DND-41 (cell line): ENCODE measurements around the gene MYO5A.

Experiments used
- ATAC-seq: fragments of 200-7000 bp; cut with Tn5 transposase; 3 replicates; pipeline ENCODE4 v1.9.1; 2021; ENCODE audit warnings: low read depth; ENCODE audit not compliant: insufficient read depth
- DNase-seq: peaks from one replicate; pipeline ENCODE4 v3.0.0-alpha.2; 2020
- H2AFZ ChIP-seq: 2 replicates; pipeline ENCODE4 v1.6.0; 2012; ENCODE audit warnings: low read depth, low read length
- H3K27ac ChIP-seq: 2 replicates; pipeline ENCODE4 v1.5.1; 2012; ENCODE audit warnings: low read length, inconsistent platforms
- H3K27me3 ChIP-seq: fragments of 200-600 bp; sonication (generic); 2 replicates; pipeline ENCODE4 v1.6.0; 2012; ENCODE audit warnings: low read length, mild to moderate bottlenecking, inconsistent platforms; ENCODE audit not compliant: insufficient read depth, poor library complexity
- H3K36me3 ChIP-seq: 2 replicates; pipeline ENCODE4 v1.5.1; 2012; ENCODE audit warnings: low read length, inconsistent platforms; ENCODE audit not compliant: insufficient read depth
- H3K4me1 ChIP-seq: 2 replicates; pipeline ENCODE4 v1.5.1; 2012; ENCODE audit warnings: mild to moderate bottlenecking, low read length; ENCODE audit not compliant: insufficient read depth
- H3K4me2 ChIP-seq: 2 replicates; pipeline ENCODE4 v1.6.0; 2012; ENCODE audit warnings: mild to moderate bottlenecking, moderate library complexity, low read length, inconsistent platforms; ENCODE audit not compliant: insufficient read depth
- H3K4me3 ChIP-seq, 2 experiments: fragments of 200-600 bp in 1 of 2; shearing (Covaris generic) in 1 of 2; 2 replicates each; pipeline ENCODE4 v1.5.1; 2012 to 2016; ENCODE audit warnings: inconsistent platforms in 2 of 2, low read length in 2 of 2, mild to moderate bottlenecking in 2 of 2, low read depth in 1 of 2, moderate library complexity in 1 of 2
- H3K79me2 ChIP-seq: 2 replicates; pipeline ENCODE4 v1.6.0; 2012; ENCODE audit warnings: low read length, inconsistent platforms; ENCODE audit not compliant: insufficient read depth
- H3K9ac ChIP-seq: 2 replicates; pipeline ENCODE4 v1.6.0; 2012; ENCODE audit warnings: low read depth, mild to moderate bottlenecking, inconsistent platforms, low read length, moderate library complexity
- H3K9me3 ChIP-seq: 2 replicates; pipeline ENCODE4 v1.5.1; 2012; ENCODE audit warnings: low read length, moderate library complexity, mild to moderate bottlenecking, inconsistent platforms; ENCODE audit not compliant: insufficient read depth, severe bottlenecking
- H4K20me1 ChIP-seq: 2 replicates; pipeline ENCODE4 v1.6.0; 2012; ENCODE audit warnings: low read length; ENCODE audit not compliant: insufficient read depth
- CTCF ChIP-seq: IDR thresholded peaks from 2 replicates; pipeline ENCODE4 v1.5.1; 2012; ENCODE audit warnings: borderline replicate concordance, low read length, moderate library complexity, mild to moderate bottlenecking; ENCODE audit not compliant: poor library complexity, severe bottlenecking; ENCODE audit errors: extremely low read depth
- EZH2 ChIP-seq: IDR thresholded peaks from 3 replicates; pipeline ENCODE4 v1.6.1; 2012; ENCODE audit warnings: borderline replicate concordance, low read depth, mild to moderate bottlenecking, moderate library complexity, low read length, inconsistent platforms; ENCODE audit not compliant: severe bottlenecking

Gene MYO5A

GRCh38 chr15:52423852-52424251 is 104.8 kb downstream of the MYO5A start:
- ATAC-seq (no peak), DNase-seq (no peak)
- Histone ChIP-seq H3K9ac (no peak overlapping the region), H3K4me2 (no peak overlapping the region), H4K20me1 (no peaks in the 10 kb centered on the region), H3K79me2 (no peaks in the 10 kb centered on the region), H3K9me3 (no peaks in the 10 kb centered on the region), H3K36me3 (0 out of 2 replicates have a peak, but pooled peaks cover 3% of the 10 kb centered on the region), H3K4me3 (no peak overlapping the region), H2AFZ (no peak overlapping the region), H3K4me1 (no peaks in the 10 kb centered on the region), H3K27me3 (no peaks in the 10 kb centered on the region), H3K27ac (no peak overlapping the region)
- TF ChIP-seq CTCF: no peak
- TF ChIP-seq EZH2: no peak

GRCh38 chr15:52422001-52422400 is 106.7 kb downstream of the MYO5A start:
- ATAC-seq (no peak), DNase-seq (no peak)
- Histone ChIP-seq H4K20me1 (no peaks in the 10 kb centered on the region), H3K27me3 (no peaks in the 10 kb centered on the region), H3K4me3 (no peak overlapping the region), H3K9ac (no peak overlapping the region), H3K36me3 (0 out of 2 replicates have a peak, but pooled peaks cover 3% of the 10 kb centered on the region), H3K79me2 (no peaks in the 10 kb centered on the region), H3K27ac (no peak overlapping the region), H3K9me3 (no peaks in the 10 kb centered on the region), H3K4me1 (no peaks in the 10 kb centered on the region), H3K4me2 (no peak overlapping the region), H2AFZ (no peak overlapping the region)
- no peak for TF ChIP-seq EZH2
- TF ChIP-seq CTCF: no peak

- no peak overlapping the region for H3K4me3 ChIP-seq
- no peaks in the 10 kb centered on the region for H3K4me1 ChIP-seq
- no peaks in the 10 kb centered on the region for H4K20me1 ChIP-seq
- H3K9ac ChIP-seq: no peak overlapping the region
- 0 out of 2 replicates have a peak, but pooled peaks cover 3% of the 10 kb centered on the region for H3K36me3 ChIP-seq
- no peak overlapping the region for H3K27ac ChIP-seq
- DNase-seq (no peak), ATAC-seq (no peak)
- H2AFZ ChIP-seq: no peak overlapping the region
- TF ChIP-seq EZH2 (no peak), CTCF (no peak)
- no peak overlapping the region for H3K4me2 ChIP-seq
- H3K27me3 ChIP-seq: no peaks in the 10 kb centered on the region
- H3K9me3 ChIP-seq: no peaks in the 10 kb centered on the region
- no peaks in the 10 kb centered on the region for H3K79me2 ChIP-seq
Measured at GRCh38 chr15:52421029-52421428, 107.7 kb downstream of the MYO5A start.

GRCh38 chr15:52419494-52419893 is 109.2 kb downstream of the MYO5A start:
- no peaks in the 10 kb centered on the region for H3K4me1 ChIP-seq
- no peak for ATAC-seq
- H3K4me3 ChIP-seq: no peak overlapping the region
- no peak overlapping the region for H3K4me2 ChIP-seq
- no peak for TF ChIP-seq EZH2
- TF ChIP-seq CTCF: no peak
- no peaks in the 10 kb centered on the region for H3K36me3 ChIP-seq
- no peak overlapping the region for H3K9ac ChIP-seq
- no peaks in the 10 kb centered on the region for H3K9me3 ChIP-seq
- H3K27ac ChIP-seq: no peak overlapping the region
- H4K20me1 ChIP-seq: no peaks in the 10 kb centered on the region
- H3K79me2 ChIP-seq: no peaks in the 10 kb centered on the region
- no peaks in the 10 kb centered on the region for H3K27me3 ChIP-seq
- no peak for DNase-seq
- no peak overlapping the region for H2AFZ ChIP-seq
